HG03196 (cell line): ENCODE results near the gene SRPK2.
"Not testable (repeated sequence)": the region's sequence is repeated elsewhere in the genome, so short reads cannot be mapped to it uniquely, and the experiment has no call there.

Experiments used
- ATAC-seq: cut with Tn5 transposase; IDR thresholded peaks from one replicate; pipeline ENCODE4 v1.9.1; 2021; ENCODE audit not compliant: unreplicated experiment

Gene SRPK2

GRCh38 chr7:105304040-105304895 lies 84.5 kb downstream of the SRPK2 start:
- peak; percentile 67 for ATAC-seq

GRCh38 chr7:105300587-105300986 lies 88.1 kb downstream of the SRPK2 start:
- not testable (repeated sequence) for ATAC-seq

- peak; percentile 78 for ATAC-seq
These were observed 90.3 kb downstream of the SRPK2 start for GRCh38 chr7:105298439-105298894.

- ATAC-seq = peak; percentile 31
These were observed 90.7 kb downstream of the SRPK2 start for GRCh38 chr7:105297985-105298384.

- ATAC-seq = no peak
These were observed 91.4 kb downstream of the SRPK2 start for GRCh38 chr7:105297309-105297708.

- no peak for ATAC-seq
These were observed 92.2 kb downstream of the SRPK2 start for GRCh38 chr7:105296491-105296890.

- ATAC-seq = no peak
These were observed 92.9 kb downstream of the SRPK2 start for GRCh38 chr7:105295596-105296352.

- not testable (repeated sequence) for ATAC-seq
These were observed 94.2 kb downstream of the SRPK2 start for GRCh38 chr7:105294482-105294881.

GRCh38 chr7:105289704-105290103 lies 99.0 kb downstream of the SRPK2 start:
- no peak for ATAC-seq

GRCh38 chr7:105286441-105286840 lies 102.3 kb downstream of the SRPK2 start:
- ATAC-seq = no peak

GRCh38 chr7:105285118-105285874 lies 103.4 kb downstream of the SRPK2 start:
- no peak for ATAC-seq

GRCh38 chr7:105284014-105284413 lies 104.7 kb downstream of the SRPK2 start:
- no peak for ATAC-seq

GRCh38 chr7:105281966-105282365 lies 106.8 kb downstream of the SRPK2 start:
- no peak for ATAC-seq

GRCh38 chr7:105279688-105280007 lies 109.1 kb downstream of the SRPK2 start:
- ATAC-seq = peak; percentile 84

GRCh38 chr7:105278973-105279687 lies 109.6 kb downstream of the SRPK2 start:
- peak; percentile 63 for ATAC-seq

GRCh38 chr7:105278565-105278964 lies 110.2 kb downstream of the SRPK2 start:
- no peak for ATAC-seq

- peak; percentile 55 for ATAC-seq
These were observed 111.4 kb downstream of the SRPK2 start for GRCh38 chr7:105277341-105277740.

GRCh38 chr7:105270117-105270516 lies 118.6 kb downstream of the SRPK2 start:
- ATAC-seq = no peak

GRCh38 chr7:105269397-105269796 lies 119.3 kb downstream of the SRPK2 start:
- peak; percentile 17 for ATAC-seq

- ATAC-seq = peak; percentile 63
These were observed 120.0 kb downstream of the SRPK2 start for GRCh38 chr7:105268511-105269392.
